HG02943 (cell line): ENCODE results near the gene ZNF845.
A peak's percentile ranks its signal among the peaks of the same experiment; 100 is the strongest.
"Not testable (repeated sequence)": the region's sequence is repeated elsewhere in the genome, so short reads cannot be mapped to it uniquely, and the experiment has no call there.

Experiments used
- ATAC-seq: cut with Tn5 transposase; IDR thresholded peaks from one replicate; pipeline ENCODE4 v1.9.1; 2021; ENCODE audit warnings: mild to moderate bottlenecking, low read depth, moderate library complexity; ENCODE audit not compliant: unreplicated experiment

Gene ZNF845

DNA sequence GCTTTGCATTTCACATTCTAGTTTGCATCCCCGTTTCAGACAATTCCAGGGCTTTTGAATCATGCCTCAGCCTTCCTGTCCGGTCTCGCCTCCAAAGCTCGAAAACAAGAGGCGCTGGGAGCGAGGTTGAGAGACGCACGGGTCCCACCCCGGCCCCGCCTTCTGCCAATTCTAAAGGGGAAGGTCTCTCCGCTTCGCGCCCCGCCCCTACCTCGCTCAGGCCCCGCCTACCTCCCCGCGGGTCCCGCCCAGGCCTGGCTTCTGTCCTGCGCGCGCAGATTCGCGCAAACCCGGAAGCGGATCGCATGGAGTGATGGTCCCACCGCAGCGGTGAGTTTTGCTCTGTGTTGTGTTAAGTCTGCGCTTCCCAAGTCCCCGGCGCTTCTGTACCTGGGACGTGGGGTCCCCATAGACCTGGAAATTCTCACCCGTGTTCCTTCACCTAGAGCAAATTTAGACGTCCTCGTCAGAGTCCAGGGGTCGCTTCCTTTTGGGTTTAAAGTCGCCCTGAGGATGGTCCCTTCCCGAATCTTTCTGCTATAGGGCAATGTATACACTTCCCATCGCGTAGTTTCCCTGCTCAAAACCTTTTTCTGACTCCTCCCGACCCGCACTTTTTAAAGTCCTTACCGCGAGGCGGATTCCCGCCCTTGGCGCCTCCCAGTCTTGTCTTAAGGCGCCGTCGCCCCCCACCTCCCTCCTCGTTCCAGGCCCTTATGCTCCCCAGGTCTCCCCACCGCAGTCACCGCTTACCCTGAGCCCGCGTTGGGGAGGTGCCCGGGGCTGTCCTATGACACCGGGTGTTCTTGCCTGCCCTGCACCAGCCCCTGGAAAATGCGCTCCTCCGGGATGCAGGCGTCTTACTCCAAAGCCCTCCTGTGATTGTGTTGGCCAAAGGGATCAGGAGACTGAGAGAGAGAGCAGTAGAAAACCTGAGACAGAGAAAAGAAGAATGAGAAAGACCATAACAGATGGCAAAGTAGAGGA lies at the start of gene ZNF845:
Gene ZNF845, plus strand, starts transcription at position 287 of the 987 bp plus-strand sequence. CDS start 7,559 bp downstream, outside the sequence.
- peak; percentile 89 for ATAC-seq

DNA sequence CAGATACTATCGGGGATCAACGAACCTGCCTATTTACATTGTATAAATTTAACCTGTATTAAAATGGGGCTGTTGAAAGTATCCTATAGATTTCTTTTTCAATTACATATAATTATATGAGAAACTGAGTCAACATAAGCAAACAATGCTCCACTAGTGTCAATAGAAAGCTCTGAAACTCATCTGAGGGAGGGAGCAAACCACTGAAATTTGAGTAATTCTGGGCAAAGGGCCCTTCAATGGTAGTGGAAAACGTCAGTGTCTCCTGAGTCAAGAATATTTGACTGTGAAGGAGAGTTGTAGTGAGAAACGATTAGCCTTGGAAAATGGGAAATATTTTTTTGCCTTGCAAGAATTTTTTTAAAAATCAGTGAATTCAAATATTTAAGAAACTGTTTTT lies 48.5 kb upstream of the ZNF845 start:
- ATAC-seq = no peak

DNA sequence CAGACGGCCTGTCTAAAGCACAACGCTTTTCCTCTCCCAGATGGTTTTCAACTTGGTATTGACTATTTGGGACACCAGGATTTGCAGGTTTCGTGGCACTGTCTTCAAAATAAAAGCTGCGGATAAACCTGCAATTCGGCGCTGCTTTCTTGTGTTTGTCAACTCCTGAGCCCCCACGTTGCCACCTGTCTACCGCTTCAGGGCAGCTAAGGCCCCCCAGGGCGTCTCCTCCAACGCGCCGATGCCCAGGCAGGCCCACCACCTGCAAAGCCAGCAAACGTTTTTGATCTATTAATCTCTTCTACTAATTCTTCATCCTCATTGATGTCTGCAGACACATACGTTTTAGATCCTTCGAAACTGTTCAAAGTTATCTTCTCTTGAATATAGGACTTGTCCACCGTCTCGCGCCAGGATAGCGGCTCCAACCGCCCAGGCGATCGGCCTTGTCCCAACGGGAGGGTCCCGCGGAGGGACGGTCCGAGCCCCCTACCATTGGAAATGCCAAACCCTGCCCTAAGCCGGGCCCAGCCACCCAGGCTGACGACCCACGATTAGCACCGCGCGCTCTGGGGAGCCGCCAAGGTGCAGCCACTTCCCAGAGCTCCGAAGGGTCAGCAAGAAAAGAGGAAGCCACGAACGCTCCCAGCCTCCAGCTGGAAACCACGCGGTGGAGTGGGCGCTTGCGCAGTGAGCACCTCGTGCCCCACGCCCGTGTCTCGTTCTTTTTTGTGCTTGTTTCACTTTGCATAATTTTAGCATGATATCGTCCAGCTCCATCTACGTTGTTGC lies 42.6 kb upstream of the ZNF845 start:
- ATAC-seq = no peak

DNA sequence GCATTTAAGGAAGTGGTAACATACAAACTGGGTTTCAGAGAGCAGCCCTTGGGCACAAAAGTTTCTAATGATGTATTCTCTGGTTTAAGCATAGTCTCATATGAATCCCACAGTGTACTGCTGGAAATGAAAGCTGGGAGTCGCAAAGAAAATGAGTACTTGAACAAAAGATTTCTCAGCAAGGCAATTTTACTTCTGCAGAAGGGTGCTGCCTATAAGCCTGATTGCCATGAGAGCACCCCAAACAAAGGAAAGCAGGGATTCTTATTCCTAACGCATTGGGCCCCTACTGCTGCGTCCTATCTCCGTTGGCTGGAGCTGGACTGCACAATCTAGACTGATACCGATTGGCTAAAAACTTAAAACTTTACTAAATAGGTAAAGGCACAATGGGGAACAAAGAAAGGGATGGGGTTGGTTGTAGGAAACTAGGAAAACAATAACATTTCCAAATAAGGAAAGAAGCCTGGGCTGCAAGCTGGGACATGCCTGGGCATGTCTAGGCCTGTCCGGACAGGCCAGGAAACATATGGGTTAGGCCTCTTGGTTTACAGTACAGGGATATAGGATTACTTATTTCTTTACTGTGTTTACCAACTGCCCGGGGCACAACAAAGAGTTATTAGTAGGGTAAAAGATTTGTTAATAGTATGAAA lies 38.6 kb upstream of the ZNF845 start:
- ATAC-seq = no peak

DNA sequence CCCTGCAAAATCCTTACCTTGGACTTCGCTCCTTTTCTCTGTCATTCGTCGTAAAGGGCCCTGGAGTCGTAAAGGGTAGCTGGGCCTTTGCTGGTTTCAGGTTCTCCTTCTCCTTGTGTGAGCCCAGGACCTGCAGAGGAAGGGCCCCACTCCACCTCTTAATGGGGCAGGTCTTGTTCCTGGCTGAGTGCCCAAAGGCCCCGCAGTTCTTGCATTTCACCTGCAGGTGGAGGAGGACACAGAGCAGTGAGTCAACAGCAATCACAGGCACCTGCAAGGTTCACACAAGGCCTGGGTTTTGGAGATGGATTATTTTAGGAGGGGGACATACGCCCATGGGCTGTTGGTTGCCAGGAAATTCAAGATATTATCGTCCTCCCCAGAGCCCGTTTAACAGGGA lies 32.2 kb upstream of the ZNF845 start:
- ATAC-seq = not testable (repeated sequence)

DNA sequence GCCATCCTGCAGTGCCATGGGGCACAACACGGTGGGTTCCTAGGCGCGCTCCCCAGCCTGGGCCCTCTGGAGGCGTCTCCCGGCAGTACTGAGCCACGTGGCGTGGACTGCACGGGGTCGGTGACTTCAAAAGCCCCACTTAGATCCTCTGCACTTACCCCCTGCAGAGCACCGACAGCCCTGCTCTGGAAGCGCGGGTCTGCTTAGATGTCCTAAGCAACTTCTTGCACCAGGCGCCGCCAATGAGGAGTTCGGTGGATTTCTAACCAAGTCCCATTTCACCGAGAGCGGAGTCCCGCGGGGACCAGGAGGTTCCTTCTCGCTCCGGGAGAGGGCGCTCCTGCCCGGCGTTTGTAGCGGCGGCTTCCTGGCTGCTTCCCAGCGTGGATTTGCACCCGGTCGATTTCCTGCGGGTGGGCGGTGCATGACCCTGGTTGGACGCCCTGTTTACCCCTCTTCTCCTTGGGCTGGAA lies 25.2 kb upstream of the ZNF845 start:
- no peak for ATAC-seq

DNA sequence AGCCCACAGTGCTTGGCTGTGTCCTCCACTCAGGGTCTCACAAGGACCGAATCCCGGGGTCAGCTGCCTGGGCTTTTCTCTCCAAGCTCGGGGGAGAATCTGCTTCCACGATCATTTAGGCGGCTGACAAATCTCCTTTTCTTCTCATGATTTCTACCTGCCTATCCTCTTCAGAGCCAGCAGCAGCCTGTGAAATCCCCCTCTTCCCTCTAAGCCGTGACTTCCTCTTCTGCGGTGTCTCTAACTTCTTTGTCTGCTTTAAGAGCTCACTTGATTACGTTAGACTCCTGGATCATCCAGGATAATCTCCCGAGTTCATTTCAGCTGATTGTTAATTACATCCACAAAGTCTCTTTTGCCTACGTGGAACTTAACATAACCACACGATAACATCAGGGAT lies 22.5 kb upstream of the ZNF845 start:
- ATAC-seq = no peak

DNA sequence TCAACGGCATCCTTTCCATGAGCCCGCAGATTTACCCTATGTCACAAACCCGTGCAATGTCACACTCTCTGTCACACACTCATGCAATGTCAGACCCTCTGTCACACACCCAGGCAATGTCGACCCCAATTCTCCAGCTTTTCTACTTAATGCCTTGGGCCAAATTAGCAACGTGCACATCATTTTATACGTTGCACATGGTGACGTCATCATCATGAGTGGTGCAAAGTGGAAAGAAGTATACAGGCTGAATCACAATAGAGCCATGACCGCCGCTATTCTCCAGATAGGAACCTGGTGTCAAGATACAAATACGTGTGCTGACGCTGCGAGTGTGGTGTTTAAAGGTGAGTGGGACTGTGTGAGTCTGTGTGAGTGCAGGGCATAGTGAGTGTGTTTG lies 21.7 kb upstream of the ZNF845 start:
- no peak for ATAC-seq

DNA sequence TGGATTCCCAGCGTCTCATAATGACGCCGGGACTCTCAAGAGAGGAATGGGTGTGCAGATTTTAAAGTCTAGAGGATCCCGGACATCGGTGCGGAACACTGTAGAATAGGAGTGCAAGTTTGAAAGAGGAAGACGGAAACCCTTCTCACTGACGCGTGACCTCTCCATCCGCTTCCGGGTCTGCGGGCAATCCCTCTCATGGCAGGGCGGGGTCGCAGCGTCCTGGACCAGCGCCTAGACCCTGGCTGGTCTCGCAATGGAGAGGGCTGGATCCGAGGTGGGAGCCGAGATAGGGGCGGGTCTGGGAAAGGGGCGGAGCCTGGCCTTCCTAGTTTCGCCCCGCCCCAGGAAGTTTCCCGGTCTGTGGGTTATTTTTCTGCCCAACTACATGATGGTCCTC lies 4.6 kb upstream of the ZNF845 start:
- no peak for ATAC-seq

DNA sequence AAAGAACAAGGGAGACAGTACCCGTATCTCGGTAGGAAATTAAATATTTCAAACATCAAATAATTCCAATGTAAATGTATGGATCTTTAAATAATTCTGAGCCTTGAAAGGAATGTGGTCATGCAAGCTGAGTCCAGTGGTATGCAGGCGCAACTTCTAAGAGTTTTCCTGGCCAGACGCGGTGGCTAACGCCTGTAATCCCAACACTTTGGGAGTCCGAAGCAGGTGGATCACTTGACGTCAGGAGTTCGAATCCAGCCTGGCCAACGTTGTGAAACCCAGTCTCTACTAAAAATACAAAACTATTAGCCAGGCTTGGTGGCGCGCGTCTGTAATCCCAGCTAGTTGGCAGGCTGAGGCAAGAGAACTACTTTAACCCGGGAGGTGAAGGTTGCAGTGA lies 1.1 kb upstream of the ZNF845 start:
- no peak for ATAC-seq

DNA sequence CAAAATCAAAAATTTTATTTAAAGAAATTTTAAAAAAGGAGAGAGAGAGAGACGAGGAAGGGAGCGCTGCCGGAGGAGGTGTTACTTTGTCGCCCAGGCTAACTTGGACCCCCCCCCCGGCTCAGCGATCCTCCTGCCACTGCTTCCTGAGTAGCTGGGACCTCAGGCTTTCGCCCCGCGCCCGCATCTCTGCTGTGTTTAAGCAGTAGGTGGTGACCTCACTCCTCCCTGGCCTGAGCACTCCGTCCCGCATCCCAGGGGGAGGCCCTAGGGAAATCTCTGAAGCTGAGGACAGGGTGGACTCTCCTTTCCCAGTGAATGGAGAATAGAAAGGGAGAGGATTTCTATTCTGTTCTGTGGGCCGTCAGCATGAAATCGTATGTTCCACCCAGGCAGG lies 485 bp upstream of the ZNF845 start:
- no peak for ATAC-seq

DNA sequence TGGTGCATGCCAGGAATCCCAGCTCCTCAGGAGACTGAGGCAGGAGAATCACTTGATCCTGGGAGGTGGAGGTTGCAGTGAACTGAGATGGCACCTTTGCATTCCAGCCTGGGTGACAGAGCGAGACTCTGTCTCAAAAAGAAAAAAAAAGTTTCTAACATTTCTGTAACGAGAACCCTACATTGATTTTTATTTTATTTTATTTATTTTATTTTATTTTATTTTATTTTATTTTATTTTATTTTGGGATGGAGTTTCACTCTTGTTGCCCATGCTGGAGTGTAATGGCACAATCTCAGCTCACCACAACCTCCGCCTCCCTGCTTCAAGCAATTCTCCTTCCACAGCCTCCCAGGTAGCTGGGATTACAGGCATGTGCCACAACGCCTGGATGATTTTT lies 10.9 kb downstream of the ZNF845 start:
- ATAC-seq = not testable (repeated sequence)

DNA sequence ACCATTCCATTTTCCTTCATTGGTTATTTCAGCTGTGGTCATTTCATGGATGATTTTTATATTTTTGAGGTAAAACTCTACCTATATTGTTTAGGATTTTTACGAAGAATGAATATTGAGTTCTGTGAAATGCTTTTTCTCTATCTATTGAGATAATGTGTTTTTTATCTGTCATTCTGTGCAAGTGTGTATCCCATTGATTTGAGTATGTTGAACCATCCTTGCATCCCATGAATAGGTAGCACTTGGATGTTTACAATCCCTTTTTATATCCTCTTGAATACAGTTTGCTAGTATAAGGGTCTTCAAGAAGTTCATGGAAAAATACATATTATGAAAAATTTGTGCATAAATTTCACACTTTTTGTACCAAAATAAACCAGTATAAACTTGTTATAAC lies 22.2 kb downstream of the ZNF845 start:
- ATAC-seq = no peak

DNA sequence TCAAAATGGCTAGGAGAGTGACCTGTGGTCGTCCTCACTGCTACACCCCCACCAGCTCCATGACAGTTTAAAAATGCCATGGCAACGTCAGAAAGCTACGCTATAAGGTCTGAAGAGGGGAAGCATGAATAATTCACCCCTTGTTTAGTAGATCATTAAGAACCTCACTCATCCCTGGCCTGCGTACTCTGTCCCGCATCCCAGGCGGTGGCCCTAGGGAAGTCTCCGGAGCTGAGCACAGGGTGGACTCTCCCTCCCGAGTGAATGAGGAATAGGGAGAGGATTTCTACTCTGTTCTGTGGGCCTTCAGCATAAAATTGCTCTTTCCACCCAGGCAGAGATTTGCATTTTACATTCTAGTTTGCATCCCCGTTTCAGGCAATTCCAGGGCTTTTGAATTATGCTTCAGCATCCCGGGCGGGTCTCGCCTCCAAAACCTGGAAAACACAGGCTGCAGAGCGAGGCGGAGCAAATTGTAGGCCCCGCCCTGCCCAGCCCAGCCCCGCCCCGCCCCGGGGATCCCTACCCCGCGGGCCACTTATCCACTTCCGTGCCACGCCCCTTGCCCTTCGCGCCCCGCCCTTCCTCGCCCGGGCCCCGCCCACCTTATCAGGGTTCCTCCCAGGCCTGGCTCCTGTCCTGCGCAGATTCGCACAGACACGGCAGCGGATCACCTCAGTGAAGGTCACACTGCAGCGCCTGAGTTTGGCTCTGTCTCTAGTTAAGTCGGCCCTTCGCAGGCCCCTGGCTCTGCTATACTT lies 24.5 kb downstream of the ZNF845 start:
- ATAC-seq = no peak

DNA sequence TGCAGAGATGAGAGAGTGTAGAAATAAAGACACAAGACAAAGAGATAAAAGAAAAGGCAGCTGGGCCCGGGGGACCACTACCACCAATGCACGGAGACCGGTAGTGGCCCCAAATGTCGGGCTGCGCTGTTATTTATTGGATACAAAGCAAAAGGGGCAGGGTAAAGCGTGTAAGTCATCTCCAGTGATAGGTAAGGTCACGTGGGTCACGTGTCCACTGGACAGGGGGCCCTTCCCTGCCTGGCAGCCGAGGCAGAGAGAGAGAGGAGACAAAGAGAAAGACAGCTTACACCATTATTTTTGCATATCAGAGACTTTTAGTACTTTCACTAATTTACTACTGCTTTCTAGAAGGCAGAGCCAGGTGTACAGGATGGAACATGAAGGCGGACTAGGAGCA lies 26.5 kb downstream of the ZNF845 start:
- not testable (repeated sequence) for ATAC-seq

DNA sequence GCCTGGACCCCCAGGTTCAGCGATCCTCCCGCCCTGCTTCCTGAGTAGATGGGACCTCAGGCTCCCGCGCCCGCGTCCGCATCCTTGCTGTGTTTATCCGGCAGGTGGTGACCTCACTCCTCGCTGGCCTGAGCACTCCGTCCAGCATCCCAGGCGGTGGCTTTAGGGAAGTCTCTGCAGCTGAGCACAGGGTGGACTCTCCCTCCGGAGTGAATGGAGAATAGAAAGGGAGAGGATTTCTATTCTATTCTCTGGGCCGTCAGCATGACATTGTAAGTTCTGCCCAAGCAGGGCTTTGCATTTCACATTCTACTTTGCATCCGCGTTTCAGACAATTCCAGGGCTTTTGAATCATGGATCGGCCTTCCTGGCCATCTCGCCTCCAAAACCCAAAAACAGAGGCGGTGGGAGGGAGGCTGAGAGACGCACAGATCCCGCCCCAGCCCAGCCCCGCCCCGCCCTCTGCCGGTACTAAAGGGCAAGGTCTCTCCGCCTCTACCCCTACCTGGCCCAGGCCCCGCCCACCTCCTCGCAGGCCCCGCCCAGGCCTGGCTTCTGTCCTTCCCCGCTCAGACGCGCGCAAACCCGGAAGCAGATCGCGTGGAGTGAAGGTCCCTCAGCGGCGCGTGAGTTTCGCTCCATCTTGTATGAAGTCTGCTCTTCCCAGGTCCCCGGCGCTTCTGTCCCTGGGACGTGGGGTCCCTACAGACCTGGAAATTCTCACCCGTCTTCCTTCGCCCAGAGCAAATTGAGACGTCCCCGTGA lies 31.8 kb downstream of the ZNF845 start, which contains the start of gene ZNF525:
Gene ZNF525, plus strand, starts transcription at position 572 of the 765 bp plus-strand sequence. CDS start 6,577 bp downstream, outside the sequence.
- peak; percentile 94 for ATAC-seq

DNA sequence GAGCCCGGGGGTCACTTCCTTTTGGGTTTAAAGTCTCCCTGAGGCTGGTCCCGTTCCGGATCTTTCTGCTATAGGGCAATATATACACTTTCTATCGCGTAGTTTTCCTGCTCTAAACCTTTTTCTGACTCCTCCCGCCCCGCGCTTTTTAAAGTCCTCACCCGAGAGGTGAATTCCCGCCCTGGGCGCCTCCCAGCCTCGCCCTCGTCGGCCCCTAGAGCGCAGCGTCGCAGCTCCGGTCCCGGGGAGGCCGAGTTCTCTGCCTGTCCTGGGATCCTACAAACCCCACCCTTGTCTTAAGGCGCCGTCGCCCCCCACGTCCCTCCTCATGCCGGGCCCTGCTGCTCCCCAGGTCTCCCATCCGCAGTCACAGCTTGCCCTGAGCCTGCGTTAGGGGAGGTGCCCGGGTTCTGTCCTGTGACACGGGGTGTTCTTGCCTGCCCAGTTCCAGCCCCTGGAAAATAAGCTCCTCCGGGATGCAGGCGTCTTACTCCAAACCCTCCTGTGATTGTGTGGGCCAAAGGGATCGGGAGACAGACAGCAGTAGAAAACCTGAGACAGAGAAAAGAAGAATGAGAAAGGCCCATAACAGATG lies 32.4 kb downstream of the ZNF845 start:
- peak; percentile 39 for ATAC-seq

DNA sequence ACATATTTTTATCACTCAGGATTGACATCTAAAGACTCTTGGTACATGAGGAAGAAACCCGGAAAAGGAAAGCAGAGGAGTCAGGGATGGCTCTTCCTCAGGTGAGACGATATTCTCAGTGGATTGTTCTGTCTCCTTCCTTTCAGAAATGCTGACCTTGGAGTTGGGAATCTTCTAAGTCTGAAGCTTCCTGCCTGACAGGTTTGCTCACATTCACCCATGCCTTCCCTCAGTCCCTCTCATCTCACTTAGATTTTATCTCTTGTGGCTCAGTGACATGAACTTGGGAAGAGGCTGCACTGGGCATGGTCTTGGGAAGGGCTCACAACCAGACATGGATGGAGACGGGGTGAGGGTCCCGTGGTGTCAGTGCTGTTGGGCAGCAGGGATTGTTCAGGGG lies 38.6 kb downstream of the ZNF845 start:
- ATAC-seq = no peak

DNA sequence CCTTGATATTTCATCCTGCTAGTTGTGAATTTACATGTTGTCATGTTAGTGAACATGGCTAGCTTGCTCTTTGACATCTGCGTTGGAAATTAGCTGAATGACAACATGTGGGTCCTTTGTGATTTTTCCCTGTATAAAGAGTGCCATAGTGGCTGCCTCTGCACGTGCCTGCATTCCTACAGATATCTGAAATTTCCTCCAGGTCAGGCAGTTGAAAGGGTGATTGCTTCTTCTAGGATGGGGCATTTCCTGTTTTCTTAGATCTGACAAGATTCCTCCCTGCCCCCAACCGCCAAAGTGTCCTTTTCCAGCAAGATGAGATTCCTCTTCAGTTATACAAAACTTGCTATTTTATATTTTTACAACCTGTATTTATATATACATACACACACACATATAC lies 40.7 kb downstream of the ZNF845 start:
- ATAC-seq = no peak
